Ascending aorta (tissue), 2 donors: ENCODE data around the gene PHF8. TPM values are rescaled to one million over a fixed set of nuclear protein-coding genes. Genes with fewer than 3 reads are reported as not detected.

Experiments
- DNase-seq, 2 donors: peaks; one replicate each; pipeline ENCODE4 v3.0.0-alpha.2; 2019; ENCODE audit warnings: low spot score in 2 of 2
- H3K27ac ChIP-seq, 2 donors: fragments of 200-600 bp; sonication (generic); one replicate each; pipeline ENCODE4 v1.5.1; 2016 to 2017; ENCODE audit warnings: mild to moderate bottlenecking in 1 of 2
- H3K27me3 ChIP-seq: fragments of 200-600 bp; sonication (generic); one replicate; pipeline ENCODE4 v1.5.1; 2017
- H3K36me3 ChIP-seq, 2 donors: fragments of 200-600 bp; sonication (generic); one replicate each; pipeline ENCODE4 v1.5.1; 2016
- H3K4me1 ChIP-seq, 2 donors: fragments of 200-600 bp; sonication (generic); one replicate each; pipeline ENCODE4 v1.5.1; 2016 to 2017; ENCODE audit warnings: mild to moderate bottlenecking in 1 of 2
- H3K4me3 ChIP-seq, 2 donors: fragments of 200-600 bp; sonication (generic); one replicate each; pipeline ENCODE4 v1.5.1; 2016 to 2017; ENCODE audit warnings: mild to moderate bottlenecking in 1 of 2
- H3K9me3 ChIP-seq, 2 donors: fragments of 200-600 bp; sonication (generic); one replicate each; pipeline ENCODE4 v1.5.1; 2016
- intact Hi-C: fragments of 100-400 bp; cut with DNase I; formaldehyde crosslinking; loops from one replicate; pipeline ENCODE4 v1.15.1; 2023
- total RNA-seq: library from RNA; depleted of rRNA; stranded (reverse); fragments of >200 nt; gene quantifications from one replicate; pipeline ENCODE4 v1.1.0, GENCODE V29; 2016
- TF ChIP-seq, protein P1 (sequence below), 3 experiments: fragments of 200-600 bp in 2 of 3; fragments of 450-650 bp in 1 of 3; sonication (generic) in 2 of 3; IDR thresholded peaks; one replicate each; pipeline ENCODE4 v1.5.1; 2016 to 2019; ENCODE audit warnings: antibody characterized with exemption in 3 of 3, mild to moderate bottlenecking in 1 of 3, moderate library complexity in 1 of 3

Gene PHF8
- total RNA-seq, 1 donor from 2014 or later = 41.6 TPM

DNA sequence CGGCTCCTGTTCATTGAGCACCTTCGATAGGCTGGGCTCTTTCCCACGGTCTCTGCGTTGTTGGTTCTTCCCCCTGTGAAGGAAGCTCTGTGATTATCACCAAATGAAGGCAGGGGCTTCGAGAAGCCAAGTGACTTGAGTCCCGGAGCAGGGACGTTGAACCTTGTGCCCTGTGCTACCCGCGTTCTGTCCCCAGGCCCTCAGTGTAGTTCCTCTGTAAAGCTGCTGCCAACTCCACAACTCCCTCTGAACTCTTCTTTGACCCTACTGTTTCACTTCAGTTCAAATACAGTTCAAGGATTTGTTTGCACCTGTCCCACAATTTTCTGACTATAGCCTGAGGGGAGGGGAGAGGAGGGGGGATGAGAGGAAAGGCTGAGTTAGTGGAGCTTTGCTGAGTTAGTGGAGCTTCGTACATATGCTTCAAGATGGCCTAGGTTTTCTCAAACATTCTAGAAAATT lies 635 bp upstream of the PHF8 start:
- H3K4me1 ChIP-seq = no peaks in the 10 kb centered on the region
- TF ChIP-seq, protein P1, sequence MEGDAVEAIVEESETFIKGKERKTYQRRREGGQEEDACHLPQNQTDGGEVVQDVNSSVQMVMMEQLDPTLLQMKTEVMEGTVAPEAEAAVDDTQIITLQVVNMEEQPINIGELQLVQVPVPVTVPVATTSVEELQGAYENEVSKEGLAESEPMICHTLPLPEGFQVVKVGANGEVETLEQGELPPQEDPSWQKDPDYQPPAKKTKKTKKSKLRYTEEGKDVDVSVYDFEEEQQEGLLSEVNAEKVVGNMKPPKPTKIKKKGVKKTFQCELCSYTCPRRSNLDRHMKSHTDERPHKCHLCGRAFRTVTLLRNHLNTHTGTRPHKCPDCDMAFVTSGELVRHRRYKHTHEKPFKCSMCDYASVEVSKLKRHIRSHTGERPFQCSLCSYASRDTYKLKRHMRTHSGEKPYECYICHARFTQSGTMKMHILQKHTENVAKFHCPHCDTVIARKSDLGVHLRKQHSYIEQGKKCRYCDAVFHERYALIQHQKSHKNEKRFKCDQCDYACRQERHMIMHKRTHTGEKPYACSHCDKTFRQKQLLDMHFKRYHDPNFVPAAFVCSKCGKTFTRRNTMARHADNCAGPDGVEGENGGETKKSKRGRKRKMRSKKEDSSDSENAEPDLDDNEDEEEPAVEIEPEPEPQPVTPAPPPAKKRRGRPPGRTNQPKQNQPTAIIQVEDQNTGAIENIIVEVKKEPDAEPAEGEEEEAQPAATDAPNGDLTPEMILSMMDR (IDR thresholded peaks at IDR 0.05) = no peak
- intact Hi-C loops = loop anchor here (1.0 to 10.0 kb wide), 7 partner anchors 138 to 1120 kb away; partner anchors contain the start of genes FAM120C, MAGED2 and TSR2

DNA sequence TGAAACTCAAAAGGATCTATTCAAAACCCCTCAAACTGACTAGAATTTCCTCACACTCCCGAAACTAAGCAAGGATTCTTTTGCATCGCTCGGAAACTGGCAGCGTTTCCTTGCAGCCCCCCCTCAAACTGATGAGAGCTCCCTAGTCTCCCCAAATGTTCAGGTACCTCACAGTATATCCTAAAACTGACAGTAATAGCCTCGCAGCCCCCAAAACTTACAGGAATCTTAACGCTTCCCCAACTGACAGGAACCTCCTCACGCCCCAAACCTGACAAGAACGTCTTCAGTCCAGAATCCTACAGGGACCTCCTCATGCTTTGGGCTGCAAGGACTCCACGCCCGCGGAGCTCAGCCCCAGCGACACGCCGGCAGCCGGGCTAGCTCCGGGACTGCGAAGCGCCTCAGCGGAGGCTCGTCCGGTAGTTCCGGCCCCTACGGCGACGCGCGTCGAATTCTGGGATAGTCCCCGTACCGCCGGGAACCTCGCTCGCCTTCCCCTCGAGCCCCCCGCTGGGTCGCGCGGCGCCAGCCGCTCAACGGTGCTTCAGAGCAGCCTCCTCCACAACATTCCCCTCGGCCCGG lies 640 bp downstream of the PHF8 start:
- no peaks in the 10 kb centered on the region for H3K27me3 ChIP-seq
- H3K9me3 ChIP-seq = no peaks in the 10 kb centered on the region
- no peak for DNase-seq
- peak overlapping the region; percentile 85 to 96 for H3K27ac ChIP-seq
- H3K4me3 ChIP-seq = peak overlapping the region; percentile 64 to 73
- H3K4me1 ChIP-seq = no peaks in the 10 kb centered on the region
- intact Hi-C loops = loop anchor here (1.0 to 10.0 kb wide), 8 partner anchors 140 to 1121 kb away; partner anchors contain the start of genes FAM120C, GNL3L, MAGED2 and TSR2
- H3K36me3 ChIP-seq = peaks cover 5 to 7% of the 10 kb centered on the region in 2 donors
- TF ChIP-seq, protein P1 (IDR thresholded peaks at IDR 0.05) = no peak

More for the DNA sequence above, 635 bp upstream of the PHF8 start:
- peaks cover 5 to 7% of the 10 kb centered on the region in 2 donors for H3K36me3 ChIP-seq
- no peaks in the 10 kb centered on the region for H3K27me3 ChIP-seq
- H3K4me3 ChIP-seq = peak overlapping the region; percentile 36 to 64
- peak overlapping the region; percentile 85 to 96 for H3K27ac ChIP-seq
- no peak for DNase-seq
- no peaks in the 10 kb centered on the region for H3K9me3 ChIP-seq

DNA sequence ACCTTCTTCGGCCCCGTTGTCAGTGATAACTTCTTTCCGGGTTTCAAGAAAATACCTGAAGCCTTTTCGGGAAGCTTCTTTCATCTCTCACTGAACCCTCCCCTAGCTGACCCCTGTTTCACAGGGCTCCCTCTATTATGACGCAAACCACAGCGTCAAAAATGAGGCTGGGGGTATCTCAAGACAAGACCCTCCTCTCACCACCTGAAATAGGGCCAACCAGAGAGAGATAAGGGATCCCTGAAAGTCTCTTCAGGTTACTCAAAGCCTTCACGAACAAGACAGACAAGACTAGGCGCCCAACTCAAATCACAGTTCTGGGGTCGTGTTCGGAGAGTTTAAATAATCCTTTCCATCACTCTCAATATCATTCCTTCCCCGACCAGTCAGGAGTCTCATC lies 1.2 kb downstream of the PHF8 start:
- DNase-seq = no peak
- Histone ChIP-seq H3K9me3 (no peaks in the 10 kb centered on the region), H3K4me1 (no peaks in the 10 kb centered on the region), H3K4me3 (peak overlapping the region; percentile 64 to 73), H3K36me3 (peaks cover 5 to 7% of the 10 kb centered on the region in 2 donors), H3K27ac (peak overlapping the region; percentile 85 to 96), H3K27me3 (no peaks in the 10 kb centered on the region)
- TF ChIP-seq, protein P1 (IDR thresholded peaks at IDR 0.05) = no peak
- intact Hi-C loops = loop anchor here (2.0 to 10.0 kb wide), 5 partner anchors 399 to 1122 kb away; partner anchors contain the start of genes GNL3L, MAGED2 and TSR2

DNA sequence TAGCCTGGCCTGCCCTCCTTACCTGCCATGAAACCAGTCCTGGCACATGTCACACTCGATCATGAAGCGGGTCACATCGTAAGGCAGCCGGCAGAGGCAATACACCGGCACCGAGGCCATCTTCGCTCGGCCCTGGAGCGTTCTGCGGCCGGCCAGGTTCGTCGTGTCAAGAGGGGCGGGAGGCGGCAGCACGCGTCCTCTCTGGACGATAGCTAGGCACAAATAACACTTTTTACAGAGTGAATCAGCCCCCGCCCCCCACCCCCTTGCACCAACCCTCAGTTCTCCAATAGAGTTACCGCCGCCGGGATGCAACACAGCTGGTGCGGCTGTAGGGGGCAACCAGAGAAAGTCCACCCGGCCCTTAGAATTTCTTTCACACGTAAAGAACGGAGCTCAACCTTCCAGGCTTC lies 1.7 kb downstream of the PHF8 start:
- Histone ChIP-seq H3K36me3 (peaks cover 5 to 7% of the 10 kb centered on the region in 2 donors), H3K27ac (peak overlapping the region in 1 of 2 donors; percentile 85), H3K4me1 (no peaks in the 10 kb centered on the region), H3K27me3 (no peaks in the 10 kb centered on the region), H3K9me3 (no peaks in the 10 kb centered on the region), H3K4me3 (peak overlapping the region; percentile 64 to 73)
- intact Hi-C loops = loop anchor here (2.0 to 10.0 kb wide), 5 partner anchors 400 to 1122 kb away; partner anchors contain the start of genes GNL3L, MAGED2 and TSR2
- DNase-seq = peak; percentile 19 to 78
- TF ChIP-seq, protein P1 (IDR thresholded peaks at IDR 0.05) = peak in 2 of 3 experiments; percentile 25 to 43

DNA sequence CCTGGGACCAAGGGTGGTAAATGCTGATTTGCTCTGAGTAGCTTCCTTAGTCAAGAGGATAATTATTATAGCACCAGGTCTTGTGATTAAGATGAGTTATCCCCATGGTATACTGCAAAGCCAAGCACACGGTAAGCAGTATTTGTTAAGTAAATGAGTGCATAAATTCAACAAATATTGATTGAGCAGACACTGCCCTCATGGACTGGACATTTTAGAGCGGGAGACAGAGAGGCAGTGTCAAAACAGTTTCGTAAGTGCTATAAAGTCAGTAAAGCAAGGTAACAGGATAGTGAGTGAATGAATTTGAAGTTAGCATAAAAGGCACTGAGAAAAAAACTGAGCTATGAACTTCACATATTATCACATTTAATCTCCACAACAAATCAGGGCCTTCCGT lies 13.9 kb downstream of the PHF8 start:
- Histone ChIP-seq H3K27ac (no peak overlapping the region), H3K9me3 (no peaks in the 10 kb centered on the region), H3K27me3 (no peaks in the 10 kb centered on the region), H3K36me3 (peaks cover 0 to 39% of the 10 kb centered on the region in 2 donors), H3K4me1 (no peaks in the 10 kb centered on the region), H3K4me3 (no peak overlapping the region)
- DNase-seq = no peak
- intact Hi-C loops = no loop called here
- TF ChIP-seq, protein P1 (IDR thresholded peaks at IDR 0.05) = no peak
